A673 (cell line): ENCODE measurements around the gene RSRP1.

Experiments used
- EZH2 ChIP-seq: fragments of 200-600 bp; sonication (generic); IDR thresholded peaks from 2 replicates; pipeline ENCODE4 v1.6.1; 2017; ENCODE audit warnings: borderline replicate concordance, low read depth, mild to moderate bottlenecking, mixed read lengths, antibody characterized with exemption, low read length; ENCODE audit not compliant: poor library complexity, severe bottlenecking
- TF ChIP-seq, protein P1 (sequence below): fragments of 300-800, 200-600 bp; sonication (generic); conservative IDR thresholded peaks from 2 replicates; pipeline ENCODE4 v1.5.1; 2017; ENCODE audit warnings: low read depth, mild to moderate bottlenecking, antibody characterized with exemption, low read length, moderate library complexity, mixed read lengths

- TF ChIP-seq, protein P1, sequence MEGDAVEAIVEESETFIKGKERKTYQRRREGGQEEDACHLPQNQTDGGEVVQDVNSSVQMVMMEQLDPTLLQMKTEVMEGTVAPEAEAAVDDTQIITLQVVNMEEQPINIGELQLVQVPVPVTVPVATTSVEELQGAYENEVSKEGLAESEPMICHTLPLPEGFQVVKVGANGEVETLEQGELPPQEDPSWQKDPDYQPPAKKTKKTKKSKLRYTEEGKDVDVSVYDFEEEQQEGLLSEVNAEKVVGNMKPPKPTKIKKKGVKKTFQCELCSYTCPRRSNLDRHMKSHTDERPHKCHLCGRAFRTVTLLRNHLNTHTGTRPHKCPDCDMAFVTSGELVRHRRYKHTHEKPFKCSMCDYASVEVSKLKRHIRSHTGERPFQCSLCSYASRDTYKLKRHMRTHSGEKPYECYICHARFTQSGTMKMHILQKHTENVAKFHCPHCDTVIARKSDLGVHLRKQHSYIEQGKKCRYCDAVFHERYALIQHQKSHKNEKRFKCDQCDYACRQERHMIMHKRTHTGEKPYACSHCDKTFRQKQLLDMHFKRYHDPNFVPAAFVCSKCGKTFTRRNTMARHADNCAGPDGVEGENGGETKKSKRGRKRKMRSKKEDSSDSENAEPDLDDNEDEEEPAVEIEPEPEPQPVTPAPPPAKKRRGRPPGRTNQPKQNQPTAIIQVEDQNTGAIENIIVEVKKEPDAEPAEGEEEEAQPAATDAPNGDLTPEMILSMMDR, result no peak
- TF ChIP-seq EZH2, result no peak
These were observed 3.3 kb downstream of the RSRP1 start for GRCh38 chr1:25243907-25244306.
